NCI-H345 treated with DMSO at 0.1 percent for 48 hours (cell line): ENCODE measurements around the gene ETNK2.

Experiments
- DNase-seq: peaks from one replicate; lab custom pipeline; 2025; ENCODE audit not compliant: unreplicated experiment; lab: John Stamatoyannopoulos, UW

ETNK2 gene

GRCh38 chr1:204151552-204152309, at the start of gene ETNK2:
Gene ETNK2, minus strand, starts transcription at chr1:204152044. Its CDS starts 192 bp downstream, at chr1:204151852.
- peak; percentile 35 for DNase-seq

GRCh38 chr1:204201348-204202040, 49.6 kb upstream of the ETNK2 start:
- DNase-seq, result no peak

GRCh38 chr1:204199579-204199978, 47.7 kb upstream of the ETNK2 start:
- DNase-seq, result no peak

- no peak for DNase-seq
These were observed 46.8 kb upstream of the ETNK2 start for GRCh38 chr1:204198348-204199340.

GRCh38 chr1:204197068-204197467, 45.2 kb upstream of the ETNK2 start:
- DNase-seq, result no peak

- no peak for DNase-seq
These were observed 44.4 kb upstream of the ETNK2 start, which contains the start of gene KISS1 for GRCh38 chr1:204196068-204196795. Gene KISS1, minus strand, starts transcription at chr1:204196491. Its CDS starts 3,615 bp downstream, at chr1:204192876.

GRCh38 chr1:204194771-204195170, 42.9 kb upstream of the ETNK2 start:
- DNase-seq, result no peak

- DNase-seq, result no peak
These were observed 42.2 kb upstream of the ETNK2 start for GRCh38 chr1:204194080-204194479.

GRCh38 chr1:204192589-204193352, 40.9 kb upstream of the ETNK2 start:
- DNase-seq, result no peak

- DNase-seq, result no peak
These were observed 40.2 kb upstream of the ETNK2 start for GRCh38 chr1:204192046-204192445.

GRCh38 chr1:204191456-204191855, 39.6 kb upstream of the ETNK2 start:
- peak; percentile 21 for DNase-seq

- peak; percentile 9 for DNase-seq
These were observed 38.7 kb upstream of the ETNK2 start for GRCh38 chr1:204190212-204191211.

GRCh38 chr1:204188959-204189639, 37.3 kb upstream of the ETNK2 start:
- DNase-seq, result no peak

GRCh38 chr1:204186597-204186996, 34.8 kb upstream of the ETNK2 start:
- DNase-seq, result no peak

- DNase-seq, result no peak
These were observed 29.3 kb upstream of the ETNK2 start for GRCh38 chr1:204181116-204181515.

GRCh38 chr1:204180133-204180532, 28.3 kb upstream of the ETNK2 start:
- no peak for DNase-seq

GRCh38 chr1:204178487-204179281, 26.8 kb upstream of the ETNK2 start:
- DNase-seq, result no peak
